Fibroblast of the aortic adventitia (primary cell): ENCODE measurements around the gene RGP1. TPM values are rescaled to one million over a fixed set of nuclear protein-coding genes. Genes with fewer than 3 reads are reported as not detected.

Experiments
- DNase-seq: peaks from one replicate; pipeline ENCODE4 v3.0.0-alpha.2; 2010; ENCODE audit warnings: low read depth
- H3K4me3 ChIP-seq: 2 replicates; pipeline ENCODE4 v1.5.1; 2011; ENCODE audit warnings: low read depth, mild to moderate bottlenecking, control low read depth, low read length, moderate library complexity
- CTCF ChIP-seq: IDR thresholded peaks from 2 replicates; pipeline ENCODE4 v1.5.1; 2011; ENCODE audit warnings: mild to moderate bottlenecking, low read length, control low read depth, inconsistent platforms; ENCODE audit not compliant: insufficient read depth
- total RNA-seq: library from RNA; depleted of rRNA; stranded (reverse); fragments of >200 nt; gene quantifications from 2 replicates; pipeline ENCODE4 v1.2.3, GENCODE V29; 2012; ENCODE audit warnings: low replicate concordance

Gene RGP1
- total RNA-seq, 1 donor: 16.0 TPM

GRCh38 chr9:35719546-35719945 is 29.5 kb upstream of the RGP1 start:
- TF ChIP-seq CTCF: no peak
- no peak overlapping the region for H3K4me3 ChIP-seq
- no peak for DNase-seq

GRCh38 chr9:35723426-35723825 is 25.7 kb upstream of the RGP1 start:
- TF ChIP-seq CTCF: no peak
- DNase-seq: no peak
- H3K4me3 ChIP-seq: no peak overlapping the region

DNA sequence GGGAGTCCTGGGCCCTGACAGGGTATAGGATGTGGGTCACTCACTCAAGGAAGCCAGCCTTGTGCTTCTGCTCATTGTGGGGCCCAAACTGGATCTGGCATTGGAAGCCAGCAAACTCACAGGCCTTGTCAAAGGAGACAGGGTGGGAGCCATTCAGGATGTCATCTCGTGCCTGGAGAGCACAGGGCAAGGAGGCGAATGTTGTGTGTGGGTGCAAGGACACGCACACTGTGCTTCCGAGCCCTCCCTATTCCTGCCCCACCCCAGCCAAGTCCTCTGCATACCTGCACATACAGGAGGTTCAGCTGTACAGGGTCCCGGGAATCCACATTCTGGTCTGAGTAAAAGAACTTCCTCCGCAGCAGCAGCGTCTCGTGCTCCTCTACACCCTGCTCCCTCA is 25.2 kb upstream of the RGP1 start:
- DNase-seq: no peak
- no peak for TF ChIP-seq CTCF
- H3K4me3 ChIP-seq: no peak overlapping the region

- TF ChIP-seq CTCF: no peak
- no peak for DNase-seq
- no peak overlapping the region for H3K4me3 ChIP-seq
Observed at GRCh38 chr9:35725362-35725761, 23.7 kb upstream of the RGP1 start.

DNA sequence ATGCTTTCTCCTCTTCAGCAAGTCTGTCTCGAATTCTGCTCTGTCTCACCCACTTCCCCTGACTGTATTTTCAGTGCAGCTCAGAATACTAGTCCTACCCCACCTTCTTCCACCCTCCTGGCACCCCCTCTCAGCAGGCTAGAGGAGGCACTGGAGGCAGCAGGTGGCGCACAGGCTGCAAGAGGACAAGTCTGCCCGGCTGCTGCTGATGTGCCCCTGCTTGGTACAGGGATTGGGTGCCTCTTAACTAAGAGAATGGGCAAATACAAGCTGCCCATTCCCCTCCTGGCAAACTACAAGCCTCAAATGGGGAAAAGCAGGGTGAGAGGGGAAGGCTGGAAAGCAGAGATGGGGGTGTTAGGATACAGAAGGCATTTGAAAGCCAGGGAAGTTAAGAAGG is 22.2 kb upstream of the RGP1 start:
- peak; percentile 53 for DNase-seq
- no peak for TF ChIP-seq CTCF
- H3K4me3 ChIP-seq: peak overlapping the region; percentile 98

DNA sequence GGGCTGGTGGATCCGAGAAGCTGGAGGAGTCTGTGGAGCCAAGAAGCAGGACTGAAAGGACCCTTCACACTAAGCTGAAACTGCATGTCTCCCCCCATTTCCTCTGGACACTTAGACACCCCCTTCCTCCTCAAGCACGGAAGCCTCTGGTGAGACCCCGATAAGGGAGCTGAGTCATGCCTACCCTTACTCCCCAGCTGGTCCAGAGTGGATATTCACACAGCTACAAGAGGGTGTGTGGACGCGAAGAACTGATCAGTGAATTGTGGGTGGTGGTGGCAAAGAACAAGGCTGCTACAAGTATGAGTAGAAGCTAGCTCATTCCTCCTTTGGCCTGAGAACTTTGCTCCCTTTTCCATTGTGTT is 21.4 kb upstream of the RGP1 start:
- H3K4me3 ChIP-seq: peak overlapping the region; percentile 98
- DNase-seq: no peak
- TF ChIP-seq CTCF: no peak
